Karpas-422 (cell line): ENCODE results near the gene CKAP5. TPM values are rescaled to one million over a fixed set of nuclear protein-coding genes. Genes with fewer than 3 reads are reported as not detected.

Experiments
- DNase-seq: peaks from one replicate; pipeline ENCODE4 v3.0.0-alpha.2; 2015
- H2AFZ ChIP-seq: fragments of 200-600 bp; sonication (generic); 2 replicates; pipeline ENCODE4 v1.6.1; 2014; ENCODE audit warnings: antibody characterized with exemption, low read length, mixed read lengths
- H3K27ac ChIP-seq: fragments of 200-600 bp; sonication (generic); 2 replicates; pipeline ENCODE4 v1.5.1; 2014; ENCODE audit warnings: mild to moderate bottlenecking, low read length, moderate library complexity
- H3K27me3 ChIP-seq: fragments of 200-600 bp; sonication (generic); 2 replicates; pipeline ENCODE4 v1.6.1; 2014; ENCODE audit warnings: low read length, mixed read lengths
- H3K36me3 ChIP-seq: fragments of 200-600 bp; sonication (generic); 2 replicates; pipeline ENCODE4 v1.6.1; 2014; ENCODE audit warnings: low read length, mixed read lengths; ENCODE audit not compliant: insufficient read depth
- H3K4me1 ChIP-seq: fragments of 200-600 bp; sonication (generic); 2 replicates; pipeline ENCODE4 v1.6.1; 2014; ENCODE audit warnings: mild to moderate bottlenecking, low read length, mixed read lengths
- H3K4me2 ChIP-seq: fragments of 200-600 bp; sonication (generic); 2 replicates; pipeline ENCODE4 v1.6.1; 2014; ENCODE audit warnings: low read length, low read depth, mild to moderate bottlenecking; ENCODE audit not compliant: poor library complexity, severe bottlenecking
- H3K4me3 ChIP-seq: fragments of 200-600 bp; sonication (generic); 2 replicates; pipeline ENCODE4 v1.5.1; 2014; ENCODE audit warnings: mild to moderate bottlenecking, antibody characterized with exemption, low read length, mixed read lengths
- H3K79me2 ChIP-seq: fragments of 200-600 bp; sonication (generic); 2 replicates; pipeline ENCODE4 v1.6.1; 2014; ENCODE audit warnings: mild to moderate bottlenecking, low read length, mixed read lengths
- H3K9ac ChIP-seq: fragments of 200-600 bp; sonication (generic); 2 replicates; pipeline ENCODE4 v1.6.0; 2014; ENCODE audit warnings: low read length
- H3K9me2 ChIP-seq: fragments of 200-600 bp; sonication (generic), shearing (Covaris generic); replicated peaks from 2 replicates; pipeline ENCODE4 v1.6.0; 2014; ENCODE audit warnings: mild to moderate bottlenecking, low read length, moderate library complexity; ENCODE audit not compliant: insufficient read depth
- H3K9me3 ChIP-seq: fragments of 300-700, 200-600 bp; sonication (generic); 2 replicates; pipeline ENCODE4 v1.6.1; 2014; ENCODE audit warnings: low read length, mixed read lengths
- H4K20me1 ChIP-seq: fragments of 200-600 bp; sonication (generic); 2 replicates; pipeline ENCODE4 v1.6.1; 2014; ENCODE audit warnings: mild to moderate bottlenecking, antibody characterized with exemption, low read length, low read depth; ENCODE audit not compliant: insufficient read depth
- total RNA-seq: library from RNA; depleted of rRNA; stranded (reverse); fragments of >200 nt; shearing (Covaris generic); gene quantifications from 2 replicates; pipeline ENCODE4 v1.2.3, GENCODE V29; 2014; ENCODE audit warnings: low replicate concordance

CKAP5 gene
- total RNA-seq, 1 experiment from 2014 or later, result 82.2 TPM

GRCh38 chr11:46755962-46756361 is 90.1 kb downstream of the CKAP5 start:
- no peak for DNase-seq
- Histone ChIP-seq H3K9me3 (no peaks in the 10 kb centered on the region), H3K79me2 (no peaks in the 10 kb centered on the region), H3K4me1 (no peaks in the 10 kb centered on the region), H3K4me2 (no peak overlapping the region), H3K9me2 (no peaks in the 10 kb centered on the region), H2AFZ (no peak overlapping the region), H3K36me3 (peaks cover 64% of the 10 kb centered on the region), H3K27me3 (no peaks in the 10 kb centered on the region), H3K27ac (no peak overlapping the region), H3K9ac (no peak overlapping the region), H4K20me1 (no peaks in the 10 kb centered on the region), H3K4me3 (no peak overlapping the region)

GRCh38 chr11:46747150-46747549 is 98.9 kb downstream of the CKAP5 start:
- Histone ChIP-seq H3K9me3 (no peaks in the 10 kb centered on the region), H3K36me3 (peaks cover 72% of the 10 kb centered on the region), H3K79me2 (no peaks in the 10 kb centered on the region), H3K4me1 (no peaks in the 10 kb centered on the region), H3K4me2 (no peak overlapping the region), H3K9me2 (no peaks in the 10 kb centered on the region), H3K9ac (no peak overlapping the region), H4K20me1 (no peaks in the 10 kb centered on the region), H3K27ac (no peak overlapping the region), H2AFZ (no peak overlapping the region), H3K4me3 (no peak overlapping the region), H3K27me3 (no peaks in the 10 kb centered on the region)
- DNase-seq, result no peak

GRCh38 chr11:46745995-46746394 is 100.1 kb downstream of the CKAP5 start:
- H3K9ac ChIP-seq, result no peak overlapping the region
- H3K4me2 ChIP-seq, result no peak overlapping the region
- no peak overlapping the region for H3K4me3 ChIP-seq
- no peaks in the 10 kb centered on the region for H3K27me3 ChIP-seq
- no peaks in the 10 kb centered on the region for H3K9me3 ChIP-seq
- H4K20me1 ChIP-seq, result no peaks in the 10 kb centered on the region
- no peak overlapping the region for H2AFZ ChIP-seq
- no peak for DNase-seq
- H3K79me2 ChIP-seq, result no peaks in the 10 kb centered on the region
- H3K9me2 ChIP-seq, result no peaks in the 10 kb centered on the region
- no peak overlapping the region for H3K27ac ChIP-seq
- no peaks in the 10 kb centered on the region for H3K4me1 ChIP-seq
- peaks cover 73% of the 10 kb centered on the region for H3K36me3 ChIP-seq

GRCh38 chr11:46745328-46745727 is 100.8 kb downstream of the CKAP5 start:
- no peaks in the 10 kb centered on the region for H3K27me3 ChIP-seq
- no peak overlapping the region for H3K9ac ChIP-seq
- no peaks in the 10 kb centered on the region for H3K4me1 ChIP-seq
- no peak overlapping the region for H2AFZ ChIP-seq
- no peak overlapping the region for H3K4me2 ChIP-seq
- H3K36me3 ChIP-seq, result peaks cover 67% of the 10 kb centered on the region
- H3K9me3 ChIP-seq, result no peaks in the 10 kb centered on the region
- no peaks in the 10 kb centered on the region for H3K79me2 ChIP-seq
- H3K4me3 ChIP-seq, result no peak overlapping the region
- H3K27ac ChIP-seq, result no peak overlapping the region
- no peaks in the 10 kb centered on the region for H3K9me2 ChIP-seq
- no peaks in the 10 kb centered on the region for H4K20me1 ChIP-seq
- no peak for DNase-seq

GRCh38 chr11:46743693-46744339 is 102.3 kb downstream of the CKAP5 start:
- H2AFZ ChIP-seq, result no peak overlapping the region
- H3K27me3 ChIP-seq, result no peaks in the 10 kb centered on the region
- H3K79me2 ChIP-seq, result no peaks in the 10 kb centered on the region
- no peaks in the 10 kb centered on the region for H3K9me2 ChIP-seq
- no peaks in the 10 kb centered on the region for H4K20me1 ChIP-seq
- H3K4me2 ChIP-seq, result no peak overlapping the region
- H3K27ac ChIP-seq, result no peak overlapping the region
- H3K9ac ChIP-seq, result no peak overlapping the region
- no peak overlapping the region for H3K4me3 ChIP-seq
- H3K4me1 ChIP-seq, result no peaks in the 10 kb centered on the region
- no peaks in the 10 kb centered on the region for H3K9me3 ChIP-seq
- no peak for DNase-seq
- H3K36me3 ChIP-seq, result peaks cover 60% of the 10 kb centered on the region

GRCh38 chr11:46743043-46743442 is 103.0 kb downstream of the CKAP5 start:
- no peak overlapping the region for H3K9ac ChIP-seq
- no peaks in the 10 kb centered on the region for H3K9me3 ChIP-seq
- no peaks in the 10 kb centered on the region for H4K20me1 ChIP-seq
- no peak for DNase-seq
- H3K27me3 ChIP-seq, result no peaks in the 10 kb centered on the region
- no peaks in the 10 kb centered on the region for H3K4me1 ChIP-seq
- H2AFZ ChIP-seq, result no peak overlapping the region
- H3K4me3 ChIP-seq, result no peak overlapping the region
- H3K9me2 ChIP-seq, result no peaks in the 10 kb centered on the region
- H3K36me3 ChIP-seq, result peaks cover 60% of the 10 kb centered on the region
- no peaks in the 10 kb centered on the region for H3K79me2 ChIP-seq
- no peak overlapping the region for H3K27ac ChIP-seq
- H3K4me2 ChIP-seq, result no peak overlapping the region

- Histone ChIP-seq H3K4me1 (no peaks in the 10 kb centered on the region), H4K20me1 (no peaks in the 10 kb centered on the region), H3K9me3 (no peaks in the 10 kb centered on the region), H3K4me3 (no peak overlapping the region), H3K27me3 (no peaks in the 10 kb centered on the region), H3K4me2 (no peak overlapping the region), H3K36me3 (peaks cover 52% of the 10 kb centered on the region), H3K9ac (no peak overlapping the region), H3K27ac (no peak overlapping the region), H3K9me2 (no peaks in the 10 kb centered on the region), H2AFZ (no peak overlapping the region), H3K79me2 (no peaks in the 10 kb centered on the region)
- no peak for DNase-seq
Measured at GRCh38 chr11:46741600-46742484, 104.2 kb downstream of the CKAP5 start.

GRCh38 chr11:46738887-46739286 is 107.2 kb downstream of the CKAP5 start:
- peaks cover 28% of the 10 kb centered on the region for H3K36me3 ChIP-seq

More at GRCh38 chr11:46738887-46739286, 107.2 kb downstream of the CKAP5 start:
- Histone ChIP-seq H3K9me2 (no peaks in the 10 kb centered on the region), H3K27ac (no peak overlapping the region), H3K9me3 (no peaks in the 10 kb centered on the region), H4K20me1 (no peaks in the 10 kb centered on the region), H3K4me3 (no peak overlapping the region), H3K27me3 (no peaks in the 10 kb centered on the region), H3K79me2 (no peaks in the 10 kb centered on the region), H3K4me2 (no peak overlapping the region), H2AFZ (no peak overlapping the region), H3K9ac (no peak overlapping the region), H3K4me1 (no peaks in the 10 kb centered on the region)
- no peak for DNase-seq
